ENCODE results near the gene LAMA2.

LAMA2 gene

GRCh38 chr6:129233458-129234134 is 350.7 kb downstream of the LAMA2 start:
- no peak for DNase-seq

GRCh38 chr6:129235167-129236000 is 352.4 kb downstream of the LAMA2 start:
- DNase-seq: no peak

GRCh38 chr6:129236001-129236517 is 353.1 kb downstream of the LAMA2 start:
- DNase-seq: no peak

DNA sequence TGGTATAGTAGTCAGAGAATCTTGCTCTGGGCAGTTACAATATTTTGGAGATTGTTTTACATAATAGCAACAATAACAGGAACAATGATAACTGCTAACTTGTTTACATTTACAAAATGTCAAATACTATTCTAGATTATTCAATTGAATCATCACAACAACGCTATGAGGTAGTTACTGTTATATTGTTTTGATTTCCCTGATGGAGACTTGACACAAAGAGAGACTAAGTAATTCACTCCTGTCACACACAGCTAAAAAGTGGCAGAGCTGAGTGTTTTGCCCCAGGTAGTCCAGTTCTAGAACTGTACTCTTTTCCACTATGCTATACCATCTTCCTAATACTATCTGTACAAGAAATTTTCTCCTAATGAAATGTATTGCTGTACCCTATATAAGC is 356.1 kb downstream of the LAMA2 start:
- DNase-seq: no peak

- no peak for DNase-seq
Observed at GRCh38 chr6:129239825-129240491, 357.0 kb downstream of the LAMA2 start.

DNA sequence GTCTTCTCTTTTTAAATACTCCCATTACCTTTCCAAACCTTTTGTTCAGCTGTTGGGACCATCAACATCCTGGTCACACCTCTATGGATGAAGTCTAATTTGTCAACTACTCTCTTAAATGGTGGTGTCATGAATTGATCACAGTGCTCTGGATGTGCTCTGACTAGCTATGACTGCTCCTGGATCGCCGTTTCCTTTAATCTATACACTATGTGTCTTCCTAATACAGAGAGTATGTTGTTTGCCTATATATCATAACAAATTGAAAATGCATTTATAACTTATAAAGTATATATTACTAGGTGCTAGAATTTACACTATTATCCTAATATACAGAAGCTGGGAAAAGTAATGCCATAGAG is 357.5 kb downstream of the LAMA2 start:
- no peak for DNase-seq

DNA sequence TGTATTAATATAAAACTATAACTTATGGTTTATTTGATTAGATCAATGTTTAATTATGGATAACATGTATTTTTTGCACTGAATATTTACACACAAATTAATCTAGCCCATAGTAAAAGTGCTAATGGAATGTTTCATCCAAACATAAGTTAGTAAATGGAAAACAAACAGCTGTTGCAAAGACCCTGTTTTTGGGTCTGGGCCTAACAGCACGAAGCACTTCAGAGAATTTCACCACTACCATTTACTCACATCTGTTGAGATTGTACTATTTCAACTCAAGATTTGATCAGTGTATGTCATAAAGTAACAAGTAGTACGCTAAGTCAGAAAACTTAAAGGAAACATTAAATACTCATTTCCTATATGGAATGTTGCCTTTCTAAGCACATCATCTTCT is 359.6 kb downstream of the LAMA2 start:
- no peak for DNase-seq

- no peak for DNase-seq
Observed at GRCh38 chr6:129243377-129243776, 360.4 kb downstream of the LAMA2 start.

GRCh38 chr6:129248946-129249345 is 366.0 kb downstream of the LAMA2 start:
- no peak for DNase-seq

DNA sequence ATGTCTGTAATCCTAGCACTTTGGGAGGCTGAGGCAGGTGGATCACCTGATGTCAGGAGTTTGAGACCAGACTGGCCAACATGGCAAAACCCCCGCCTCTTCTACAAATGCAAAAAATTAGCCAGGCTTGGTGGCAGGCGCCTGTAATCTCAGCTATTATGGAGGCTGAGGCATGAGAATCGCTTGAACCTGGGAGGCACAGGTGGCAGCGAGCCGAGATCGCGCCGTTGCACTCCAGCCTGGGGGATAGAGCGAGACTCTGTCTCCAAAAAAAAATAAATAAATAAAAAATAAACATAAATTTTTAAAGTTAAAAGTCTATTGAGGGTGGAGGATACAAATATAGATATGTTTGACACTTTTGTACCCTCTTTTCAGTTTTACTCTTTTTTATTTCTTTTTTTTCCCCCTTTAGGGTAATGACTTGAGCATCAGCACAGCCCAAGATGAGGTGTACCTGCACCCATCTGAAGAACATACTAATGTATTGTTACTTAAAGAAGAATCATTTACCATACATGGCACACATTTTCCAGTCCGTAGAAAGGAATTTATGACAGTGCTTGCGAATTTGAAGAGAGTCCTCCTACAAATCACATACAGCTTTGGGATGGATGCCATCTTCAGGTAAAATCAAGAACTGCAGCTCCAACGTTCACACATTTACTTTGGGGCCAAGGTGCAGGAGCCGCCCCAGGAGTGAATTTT is 368.9 kb downstream of the LAMA2 start:
- DNase-seq: peak; percentile 28

DNA sequence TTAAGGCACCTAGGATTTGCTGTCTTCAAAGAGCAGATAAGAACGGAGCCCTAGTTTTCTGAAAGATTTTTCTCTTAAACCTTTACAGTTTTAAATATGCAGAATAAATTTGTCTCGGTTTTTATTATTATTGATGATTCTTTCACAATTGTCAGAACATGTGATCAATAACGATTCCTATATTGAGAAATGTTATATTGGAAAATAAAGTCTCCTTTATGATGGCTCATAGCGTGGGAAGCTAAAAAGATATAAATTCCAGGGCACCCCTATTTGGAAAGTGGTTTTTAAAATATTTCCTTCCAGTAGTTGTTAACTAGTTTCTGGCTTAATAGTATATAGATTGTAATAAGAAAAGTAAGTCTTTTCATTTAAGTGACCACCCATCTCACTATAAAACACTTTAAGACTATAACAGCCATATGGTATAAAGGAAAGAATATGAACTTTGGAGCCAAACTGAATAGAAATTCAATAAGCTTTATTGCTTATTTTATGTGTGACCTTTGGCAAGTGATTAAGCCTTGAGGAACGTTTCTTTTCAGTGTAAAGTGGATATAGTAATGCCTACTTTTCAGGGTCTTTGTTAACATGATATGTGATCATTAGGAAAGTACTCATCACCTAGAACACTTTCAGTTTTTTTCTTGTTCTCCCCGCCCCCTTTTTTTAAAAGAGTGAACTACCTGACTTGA is 369.6 kb downstream of the LAMA2 start:
- no peak for DNase-seq

DNA sequence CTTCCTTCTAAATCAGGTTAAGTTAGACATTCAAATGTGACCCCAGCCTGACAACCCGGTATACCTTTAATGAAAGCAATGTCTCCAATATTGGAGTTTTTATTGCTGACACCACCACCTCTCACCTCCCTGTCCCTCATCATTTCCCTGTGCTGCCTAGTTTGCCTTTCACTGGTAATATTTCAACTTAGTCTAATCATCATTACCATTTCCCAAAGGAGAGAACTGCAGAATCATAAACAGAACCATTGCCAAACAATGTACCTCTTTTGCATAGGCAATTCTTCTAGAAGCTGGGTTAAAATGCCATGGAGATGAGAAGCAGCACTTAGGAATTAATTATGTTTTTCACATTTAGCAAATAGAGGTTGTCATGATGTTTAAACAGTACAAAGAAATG is 370.3 kb downstream of the LAMA2 start:
- no peak for DNase-seq

DNA sequence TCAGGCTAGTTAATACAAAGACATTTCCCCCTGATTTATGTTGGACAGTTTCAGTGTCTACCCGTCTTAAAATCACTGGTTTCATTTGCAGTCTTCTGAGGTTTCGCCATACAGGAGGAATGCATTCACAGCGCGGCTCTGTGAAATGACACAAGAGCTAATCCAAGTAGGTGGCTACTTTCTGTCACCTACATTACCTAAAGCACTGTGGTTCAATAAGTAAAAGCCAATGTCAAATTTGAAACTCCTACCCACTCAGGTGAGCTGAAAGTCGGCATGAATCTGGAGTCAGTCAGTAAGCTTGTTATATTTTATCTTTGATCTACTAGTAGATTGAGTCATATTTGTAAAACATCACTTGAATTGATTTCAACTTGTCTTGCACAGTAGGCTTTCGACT is 370.8 kb downstream of the LAMA2 start:
- no peak for DNase-seq

DNA sequence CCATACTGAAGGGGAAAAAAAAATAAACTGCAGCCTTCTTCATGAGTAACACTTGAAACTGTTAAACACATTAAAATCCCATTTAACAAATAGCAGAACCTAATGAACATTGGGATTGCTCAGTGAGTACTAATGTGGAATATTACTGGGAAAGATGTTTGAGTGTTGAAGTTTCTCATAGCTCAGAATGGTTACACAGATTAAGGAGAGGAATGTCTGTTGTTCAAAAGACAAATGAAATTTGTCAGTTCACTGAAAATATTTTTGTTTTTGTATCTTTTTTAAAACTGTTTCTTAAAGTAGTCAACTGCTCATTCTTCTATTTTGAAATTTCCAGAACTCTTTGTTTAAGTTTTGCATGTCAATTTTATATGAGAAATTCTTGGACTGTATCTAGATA is 374.3 kb downstream of the LAMA2 start:
- DNase-seq: no peak

DNA sequence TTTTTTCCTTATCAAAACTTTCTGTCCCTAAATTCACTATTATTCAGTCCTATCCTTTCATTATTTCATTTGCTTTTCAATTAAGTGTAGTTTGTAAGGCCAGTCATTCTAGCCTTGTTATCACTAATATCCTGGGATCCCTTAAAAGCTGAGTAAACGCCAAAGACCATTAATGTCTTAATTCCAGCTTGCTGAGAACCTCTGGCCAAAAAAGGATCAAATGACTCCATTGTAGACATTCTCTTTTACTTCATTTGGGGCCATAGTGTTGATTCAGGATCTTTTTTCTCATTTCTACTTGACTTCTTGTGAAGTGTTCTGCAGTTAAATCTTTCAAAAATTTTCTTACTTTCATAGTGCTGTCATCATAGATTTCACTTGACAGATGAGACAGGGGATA is 379.7 kb downstream of the LAMA2 start:
- no peak for DNase-seq

DNA sequence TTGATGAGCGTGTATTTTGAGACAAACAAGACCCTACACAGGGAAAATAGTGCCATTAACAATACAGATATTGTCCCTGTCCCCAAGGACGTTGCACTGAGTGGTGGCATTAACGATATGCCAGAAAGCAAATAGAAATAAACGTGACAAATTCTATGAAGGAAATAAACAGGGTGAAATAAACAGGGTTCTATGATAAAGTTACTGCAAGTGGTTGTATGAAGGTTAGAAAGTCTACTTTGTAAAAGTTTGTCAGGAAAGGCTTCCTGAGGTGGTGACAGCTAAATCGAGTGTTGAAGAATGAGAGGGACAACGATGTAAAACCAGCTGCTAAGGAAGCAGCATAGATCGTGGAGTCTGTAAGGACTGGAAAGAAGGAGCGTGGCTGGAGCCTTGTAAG is 380.2 kb downstream of the LAMA2 start:
- no peak for DNase-seq

- DNase-seq: no peak
Observed at GRCh38 chr6:129264480-129265045, 381.6 kb downstream of the LAMA2 start.

DNA sequence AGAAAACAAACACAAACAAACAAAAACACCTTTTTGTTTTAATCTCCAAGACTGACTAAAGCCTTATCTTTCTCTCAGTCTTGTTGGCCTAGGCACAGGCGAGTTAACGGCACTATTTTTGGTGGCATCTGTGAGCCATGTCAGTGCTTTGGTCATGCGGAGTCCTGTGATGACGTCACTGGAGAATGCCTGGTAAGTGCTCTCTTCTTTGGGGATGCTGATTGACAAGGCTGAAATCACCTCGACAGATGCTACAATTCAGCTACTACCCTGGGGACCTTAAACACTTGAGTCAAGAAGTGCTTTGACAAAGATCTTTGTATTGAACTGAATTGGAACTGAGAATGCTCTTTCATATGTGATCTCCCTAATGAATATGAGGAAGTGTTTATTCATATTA is 384.1 kb downstream of the LAMA2 start:
- no peak for DNase-seq

- DNase-seq: no peak
Observed at GRCh38 chr6:129269076-129269475, 386.1 kb downstream of the LAMA2 start.

DNA sequence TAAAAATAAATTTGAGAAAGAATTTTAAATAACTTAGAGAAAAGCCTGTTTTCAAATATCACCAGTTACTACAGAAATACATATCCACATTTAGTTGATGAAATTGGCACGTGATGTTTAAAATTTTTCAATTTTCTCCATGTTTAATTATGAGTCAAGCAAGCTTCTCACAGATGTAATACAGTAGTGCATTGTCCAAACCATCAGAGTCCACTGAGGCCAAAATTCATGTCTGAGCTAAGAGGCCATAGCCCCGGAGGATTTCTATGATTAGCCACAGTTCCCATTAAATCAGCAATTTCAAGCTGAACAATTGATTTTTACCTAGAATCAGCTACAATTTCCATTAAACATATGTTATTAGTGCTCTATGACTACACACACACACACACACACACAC is 387.0 kb downstream of the LAMA2 start:
- no peak for DNase-seq

DNA sequence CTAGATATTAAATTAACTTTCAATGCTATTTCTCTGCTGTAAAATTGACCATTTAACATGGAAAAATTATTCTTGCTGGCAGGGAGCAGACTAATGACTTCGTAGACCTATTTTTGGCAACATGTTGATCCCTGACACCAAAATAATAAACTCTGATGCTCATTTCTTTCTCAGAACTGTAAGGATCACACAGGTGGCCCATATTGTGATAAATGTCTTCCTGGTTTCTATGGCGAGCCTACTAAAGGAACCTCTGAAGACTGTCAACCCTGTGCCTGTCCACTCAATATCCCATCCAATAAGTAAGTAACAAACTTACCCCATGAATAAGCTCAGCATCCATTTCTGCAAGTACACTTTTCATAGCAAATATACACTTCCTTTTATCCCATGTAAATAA is 387.5 kb downstream of the LAMA2 start:
- no peak for DNase-seq

GRCh38 chr6:129273161-129273560 is 390.2 kb downstream of the LAMA2 start:
- DNase-seq: no peak
